Gastrocnemius medialis (tissue), 4 donors: ENCODE results near the gene STAMBPL1. TPM values are rescaled to one million over a fixed set of nuclear protein-coding genes. Genes with fewer than 3 reads are reported as not detected.

Experiments
- ATAC-seq, 2 donors: fragments of 150-250 bp; one replicate each; pipeline ENCODE4 v1.9.1; 2016
- DNase-seq, 2 donors: peaks; one replicate each; pipeline ENCODE4 v3.0.0-alpha.2; 2019
- H3K27ac ChIP-seq, 4 donors: fragments of 200-600 bp; sonication (generic); 1 replicate in 1 of 4; 2 replicates in 3 of 4; pipeline ENCODE4 v1.5.1; 2016 to 2018; ENCODE audit warnings: mild to moderate bottlenecking in 2 of 4, moderate library complexity in 1 of 4
- H3K27me3 ChIP-seq, 3 donors: fragments of 200-600 bp; sonication (generic) in 2 of 3; 1 replicate in 1 of 3; 2 replicates in 2 of 3; pipeline versions ENCODE4 v1.5.1 to v1.6.0; 2016 to 2019; ENCODE audit warnings: mild to moderate bottlenecking in 1 of 3, moderate library complexity in 1 of 3
- H3K36me3 ChIP-seq, 2 donors: fragments of 200-600 bp; sonication (generic) in 1 of 2; one replicate each; pipeline ENCODE4 v1.5.1; 2017 to 2018
- H3K4me1 ChIP-seq, 2 donors: fragments of 200-600 bp; sonication (generic) in 1 of 2; one replicate each; pipeline ENCODE4 v1.5.1; 2016 to 2017; ENCODE audit warnings: mild to moderate bottlenecking in 2 of 2
- H3K4me3 ChIP-seq, 4 donors: fragments of 200-600 bp; sonication (generic) in 3 of 4; 1 replicate in 1 of 4; 2 replicates in 3 of 4; pipeline ENCODE4 v1.5.1; 2016 to 2019; ENCODE audit warnings: mild to moderate bottlenecking in 2 of 4
- H3K9me3 ChIP-seq, 3 donors: fragments of 200-600 bp; sonication (generic) in 2 of 3; 1 replicate in 1 of 3; 2 replicates in 2 of 3; pipeline ENCODE4 v1.5.1; 2016 to 2019
- POLR2A ChIP-seq, 2 donors: fragments of 450-650 bp; IDR thresholded peaks; one replicate each; pipeline ENCODE4 v1.6.1; 2017; ENCODE audit warnings: antibody characterized with exemption in 2 of 2, mild to moderate bottlenecking in 2 of 2, moderate library complexity in 2 of 2
- in situ Hi-C, 4 donors: fragments of 200-750 bp; cut with MboI; loops; one replicate each; pipeline versions ENCODE4 v1.15.0 to v1.8.0; 2017; ENCODE audit warnings: low sequenced_read_pairs in 4 of 4
- intact Hi-C: fragments of 100-400 bp; cut with DNase I; formaldehyde crosslinking; loops from one replicate; pipeline ENCODE4 v1.15.1; 2023; ENCODE audit warnings: low total_unique reads
- total RNA-seq, 4 donors: library from RNA; depleted of rRNA; stranded (reverse); fragments of >200 nt; gene quantifications; one replicate each; pipeline versions ENCODE4 v1.1.0 to v1.2.3, GENCODE V29; 2016
- TF ChIP-seq, protein P1 (sequence below), 5 experiments: fragments of 450-650 bp in 3 of 5; fragments of 200-600 bp in 2 of 5; sonication (generic) in 2 of 5; IDR thresholded peaks in 4 of 5; conservative IDR thresholded peaks in 1 of 5; 1 replicate in 4 of 5; 2 replicates in 1 of 5; pipeline ENCODE4 v1.5.1; 2016 to 2019; ENCODE audit warnings: antibody characterized with exemption in 5 of 5, mild to moderate bottlenecking in 3 of 5, moderate library complexity in 3 of 5

The STAMBPL1 gene
- total RNA-seq, 4 donors from 2014 or later = 0.72 to 1.4 (median 1.0) TPM

DNA sequence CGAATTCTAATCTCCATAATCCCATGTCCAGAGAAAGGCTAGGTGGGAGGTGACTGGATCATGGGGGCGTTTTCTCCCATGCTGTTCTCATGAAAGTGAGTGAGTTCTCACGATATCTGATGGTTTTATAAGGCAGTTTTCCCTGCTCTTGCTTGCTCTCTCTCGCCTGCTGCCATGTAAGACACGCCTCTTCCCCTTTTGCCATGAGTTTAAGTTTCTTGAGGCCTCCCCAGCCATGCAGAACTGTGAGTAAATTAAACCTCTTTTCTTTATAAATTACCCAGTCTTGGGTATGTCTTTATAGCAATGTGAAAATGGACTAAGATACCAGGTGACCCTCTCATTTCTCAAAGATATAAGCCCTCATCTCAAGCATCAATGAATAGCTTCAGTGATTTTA, 73.6 kb downstream of the STAMBPL1 start:
- intact Hi-C loops (no loop called here), in situ Hi-C loops (no loop called here)
- H3K4me3 ChIP-seq = no peak overlapping the region
- peak overlapping the region; percentile 67 to 79 (median 70) for H3K27ac ChIP-seq
- H3K9me3 ChIP-seq = no peaks in the 10 kb centered on the region
- ATAC-seq (no peak), DNase-seq (no peak)
- no peaks in the 10 kb centered on the region for H3K36me3 ChIP-seq
- no peaks in the 10 kb centered on the region for H3K27me3 ChIP-seq
- peaks cover 0 to 8% of the 10 kb centered on the region in 2 donors for H3K4me1 ChIP-seq
- TF ChIP-seq, protein P1, sequence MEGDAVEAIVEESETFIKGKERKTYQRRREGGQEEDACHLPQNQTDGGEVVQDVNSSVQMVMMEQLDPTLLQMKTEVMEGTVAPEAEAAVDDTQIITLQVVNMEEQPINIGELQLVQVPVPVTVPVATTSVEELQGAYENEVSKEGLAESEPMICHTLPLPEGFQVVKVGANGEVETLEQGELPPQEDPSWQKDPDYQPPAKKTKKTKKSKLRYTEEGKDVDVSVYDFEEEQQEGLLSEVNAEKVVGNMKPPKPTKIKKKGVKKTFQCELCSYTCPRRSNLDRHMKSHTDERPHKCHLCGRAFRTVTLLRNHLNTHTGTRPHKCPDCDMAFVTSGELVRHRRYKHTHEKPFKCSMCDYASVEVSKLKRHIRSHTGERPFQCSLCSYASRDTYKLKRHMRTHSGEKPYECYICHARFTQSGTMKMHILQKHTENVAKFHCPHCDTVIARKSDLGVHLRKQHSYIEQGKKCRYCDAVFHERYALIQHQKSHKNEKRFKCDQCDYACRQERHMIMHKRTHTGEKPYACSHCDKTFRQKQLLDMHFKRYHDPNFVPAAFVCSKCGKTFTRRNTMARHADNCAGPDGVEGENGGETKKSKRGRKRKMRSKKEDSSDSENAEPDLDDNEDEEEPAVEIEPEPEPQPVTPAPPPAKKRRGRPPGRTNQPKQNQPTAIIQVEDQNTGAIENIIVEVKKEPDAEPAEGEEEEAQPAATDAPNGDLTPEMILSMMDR (IDR thresholded peaks at IDR 0.05 in 4 of 5, conservative IDR thresholded peaks at IDR 0.05 in 1 of 5) = no peak
- TF ChIP-seq POLR2A (IDR thresholded peaks at IDR 0.05) = no peak

DNA sequence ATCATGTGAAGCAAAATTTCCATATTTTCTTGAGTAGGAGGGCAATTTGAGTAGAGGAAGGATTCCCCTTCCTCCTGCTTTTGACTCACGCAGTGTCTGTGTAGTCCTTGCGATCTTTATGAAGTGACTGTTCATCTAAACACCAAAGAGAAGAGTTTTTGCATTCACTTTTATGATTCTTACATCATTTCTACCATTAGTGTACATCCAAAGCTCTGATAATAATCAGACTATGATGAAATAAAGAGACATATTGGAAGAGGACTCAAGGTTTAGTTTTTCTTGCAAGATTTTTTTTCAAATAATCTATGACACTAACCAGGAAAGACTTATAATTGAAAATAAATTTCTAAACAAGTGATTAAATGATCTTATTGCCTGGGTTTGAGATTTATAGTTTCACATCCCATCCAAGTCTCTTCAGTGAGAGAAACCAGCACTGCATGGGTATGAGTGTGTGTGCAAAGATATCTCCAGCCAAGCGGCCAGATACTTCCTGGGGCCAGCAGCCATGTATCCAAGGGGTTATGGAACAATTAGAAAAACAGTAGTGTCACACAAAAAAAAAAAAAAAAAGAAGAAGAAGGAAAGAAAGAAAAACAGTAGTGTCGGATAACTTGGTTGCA, 74.5 kb downstream of the STAMBPL1 start:
- in situ Hi-C loops (no loop called here), intact Hi-C loops (no loop called here)
- H3K9me3 ChIP-seq = no peaks in the 10 kb centered on the region
- H3K4me1 ChIP-seq = peaks cover 0 to 8% of the 10 kb centered on the region in 2 donors
- TF ChIP-seq POLR2A (IDR thresholded peaks at IDR 0.05) = no peak
- TF ChIP-seq, protein P1 (IDR thresholded peaks at IDR 0.05 in 4 of 5, conservative IDR thresholded peaks at IDR 0.05 in 1 of 5) = no peak
- no peak for ATAC-seq
- no peak overlapping the region for H3K4me3 ChIP-seq
- H3K27me3 ChIP-seq = no peaks in the 10 kb centered on the region
- no peak overlapping the region for H3K27ac ChIP-seq
- DNase-seq = no peak
- H3K36me3 ChIP-seq = no peaks in the 10 kb centered on the region

DNA sequence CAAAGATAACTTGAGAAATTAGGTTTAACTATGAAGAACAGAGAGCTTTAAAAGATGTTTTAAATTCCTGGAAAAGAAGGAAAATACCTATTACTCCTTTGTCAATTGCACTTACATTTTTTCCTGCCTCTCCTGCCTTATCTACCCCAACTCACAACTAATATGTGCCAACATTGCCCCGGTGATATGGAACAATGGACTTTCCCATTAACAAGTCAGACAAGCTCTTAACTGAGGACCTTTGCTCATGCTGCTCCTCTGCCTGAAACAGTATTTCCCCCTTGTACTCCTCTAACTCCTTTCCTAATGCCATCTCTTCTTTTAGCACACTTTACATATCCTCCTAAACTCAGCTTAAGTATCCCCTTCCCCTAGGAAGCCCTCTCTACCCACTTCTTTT, 77.3 kb downstream of the STAMBPL1 start:
- no peaks in the 10 kb centered on the region for H3K4me1 ChIP-seq
- no peaks in the 10 kb centered on the region for H3K9me3 ChIP-seq
- TF ChIP-seq, protein P1 (IDR thresholded peaks at IDR 0.05 in 4 of 5, conservative IDR thresholded peaks at IDR 0.05 in 1 of 5) = no peak
- TF ChIP-seq POLR2A (IDR thresholded peaks at IDR 0.05) = no peak
- intact Hi-C loops (no loop called here), in situ Hi-C loops (no loop called here)
- DNase-seq = no peak
- no peaks in the 10 kb centered on the region for H3K27me3 ChIP-seq
- H3K27ac ChIP-seq = no peak overlapping the region
- ATAC-seq = no peak
- H3K36me3 ChIP-seq = no peaks in the 10 kb centered on the region
- H3K4me3 ChIP-seq = no peak overlapping the region

DNA sequence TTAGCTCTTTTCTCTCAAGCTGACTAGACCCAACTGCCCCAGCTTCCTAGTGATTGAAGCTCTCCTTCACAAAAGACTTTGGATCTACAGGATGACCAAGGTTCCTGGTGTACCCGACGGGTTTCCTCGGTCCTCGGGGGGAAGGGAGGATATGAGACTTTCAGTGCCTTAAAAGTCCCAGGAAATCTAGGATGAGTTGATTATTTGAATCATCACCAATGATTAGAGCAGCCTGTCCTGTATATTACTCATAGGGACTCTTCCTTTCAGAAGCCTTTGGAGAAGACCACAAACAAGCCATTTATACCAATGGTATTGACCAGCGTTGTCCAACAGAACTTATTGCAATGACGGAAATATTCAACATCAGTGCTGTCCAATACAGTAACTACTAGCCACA, 78.7 kb downstream of the STAMBPL1 start:
- no peaks in the 10 kb centered on the region for H3K9me3 ChIP-seq
- H3K4me1 ChIP-seq = no peaks in the 10 kb centered on the region
- ATAC-seq (no peak), DNase-seq (no peak)
- no peaks in the 10 kb centered on the region for H3K27me3 ChIP-seq
- intact Hi-C loops = no loop called here
- H3K36me3 ChIP-seq = no peaks in the 10 kb centered on the region
- in situ Hi-C loops = no loop called here
- TF ChIP-seq, protein P1 (IDR thresholded peaks at IDR 0.05 in 4 of 5, conservative IDR thresholded peaks at IDR 0.05 in 1 of 5) = no peak
- no peak for TF ChIP-seq POLR2A (IDR thresholded peaks at IDR 0.05)
- no peak overlapping the region for H3K4me3 ChIP-seq
- H3K27ac ChIP-seq = no peak overlapping the region

DNA sequence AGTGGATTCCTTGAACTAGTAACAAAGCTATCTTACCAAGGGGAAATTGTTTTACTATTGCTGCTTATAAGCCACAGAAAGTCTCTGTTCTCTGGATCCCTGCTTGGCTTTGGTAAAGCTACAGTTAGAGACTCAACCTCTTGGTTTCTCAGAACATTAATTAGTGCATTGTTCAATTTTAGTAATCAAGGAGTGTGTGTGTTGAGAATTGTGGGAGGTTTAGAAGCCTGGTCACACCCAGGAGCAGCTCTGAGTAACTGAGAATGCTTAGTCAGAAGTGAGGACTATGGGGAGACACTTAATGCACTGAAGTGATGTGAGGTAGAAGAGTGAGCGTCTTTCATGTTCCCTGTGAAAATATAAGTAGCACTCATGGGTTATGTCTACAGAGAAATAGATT, 80.8 kb downstream of the STAMBPL1 start:
- intact Hi-C loops = no loop called here
- in situ Hi-C loops = no loop called here

More for the DNA sequence above, 80.8 kb downstream of the STAMBPL1 start:
- Histone ChIP-seq H3K36me3 (no peaks in the 10 kb centered on the region), H3K4me1 (no peaks in the 10 kb centered on the region), H3K27ac (no peak overlapping the region), H3K27me3 (no peaks in the 10 kb centered on the region), H3K4me3 (no peak overlapping the region), H3K9me3 (no peaks in the 10 kb centered on the region)
- TF ChIP-seq POLR2A (IDR thresholded peaks at IDR 0.05) = no peak
- TF ChIP-seq, protein P1 (IDR thresholded peaks at IDR 0.05 in 4 of 5, conservative IDR thresholded peaks at IDR 0.05 in 1 of 5) = no peak
- ATAC-seq (no peak), DNase-seq (no peak)
